DMS53 treated with DMSO at 0.1 percent for 48 hours (cell line): ENCODE data around the gene ATF2.

ENCODE experiments used
- DNase-seq: peaks from one replicate; lab custom pipeline; 2025; ENCODE audit not compliant: unreplicated experiment; lab: John Stamatoyannopoulos, UW

The ATF2 gene

DNA sequence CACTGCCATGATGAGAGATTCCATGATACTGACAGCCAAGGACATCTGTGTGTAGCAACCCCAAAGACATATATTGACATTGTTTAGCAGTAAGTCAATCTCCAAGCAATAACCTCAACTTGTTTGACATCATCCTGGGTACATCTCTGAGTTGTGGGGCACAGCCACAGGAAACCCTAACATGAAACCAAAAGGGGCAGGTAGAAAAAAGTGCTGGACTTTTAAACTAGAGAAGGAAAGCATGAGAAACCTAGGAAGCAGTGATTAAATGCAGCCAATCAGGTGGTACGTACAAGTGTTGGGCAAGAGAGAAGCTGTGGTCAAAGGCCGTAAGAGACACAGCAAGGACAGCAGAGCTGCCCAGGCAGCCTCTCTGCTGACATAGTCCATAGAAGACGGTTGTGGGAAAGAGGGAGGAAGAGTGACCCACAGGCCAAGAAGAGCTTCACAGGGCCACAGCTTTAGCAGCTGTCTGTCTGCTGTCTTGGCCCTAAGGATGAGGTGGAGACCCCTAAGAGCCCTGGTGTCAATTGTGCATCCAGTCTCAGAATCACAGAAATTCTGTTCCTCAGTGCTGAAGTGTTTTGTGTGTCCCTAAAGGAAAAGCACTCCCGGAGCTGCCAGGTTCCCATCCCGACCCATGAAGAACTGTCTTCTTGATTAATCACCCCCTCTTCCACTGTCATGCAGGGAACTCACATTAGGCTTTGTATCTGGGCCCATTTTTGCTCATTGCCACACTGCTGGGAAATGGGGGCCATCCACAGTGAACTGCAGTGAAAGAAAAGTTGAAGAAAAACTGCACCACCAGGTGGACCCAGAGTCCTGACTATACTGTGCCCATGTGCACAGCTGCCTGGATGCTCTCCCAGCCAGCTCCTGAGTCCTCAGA is 137.4 kb downstream of the ATF2 start:
- DNase-seq: peak; percentile 45

- peak; percentile 26 for DNase-seq
Measured at GRCh38 chr2:175027755-175028154, 140.2 kb downstream of the ATF2 start.

DNA sequence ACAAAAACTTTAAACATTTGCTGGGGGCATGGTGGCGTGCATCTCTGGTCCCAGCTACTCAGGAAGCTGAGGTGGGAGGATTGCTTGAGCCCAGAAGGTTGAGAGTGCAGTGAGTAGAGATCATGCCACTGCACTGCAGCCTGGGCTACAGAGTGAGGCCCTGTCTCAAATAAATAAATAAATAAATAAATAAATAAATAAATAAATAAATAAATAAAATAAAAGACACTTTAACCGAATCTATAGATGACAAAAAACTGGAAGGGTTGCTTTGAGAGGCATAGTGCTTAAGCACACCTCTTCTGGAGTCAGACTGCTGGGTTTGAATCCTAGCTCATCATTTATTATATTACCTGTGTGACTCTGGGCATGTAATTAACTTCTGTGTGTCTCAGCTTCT is 141.6 kb downstream of the ATF2 start:
- DNase-seq: no peak

- no peak for DNase-seq
Measured at GRCh38 chr2:175025946-175026345, 142.1 kb downstream of the ATF2 start.

- DNase-seq: no peak
Measured at GRCh38 chr2:175025233-175025632, 142.8 kb downstream of the ATF2 start.

DNA sequence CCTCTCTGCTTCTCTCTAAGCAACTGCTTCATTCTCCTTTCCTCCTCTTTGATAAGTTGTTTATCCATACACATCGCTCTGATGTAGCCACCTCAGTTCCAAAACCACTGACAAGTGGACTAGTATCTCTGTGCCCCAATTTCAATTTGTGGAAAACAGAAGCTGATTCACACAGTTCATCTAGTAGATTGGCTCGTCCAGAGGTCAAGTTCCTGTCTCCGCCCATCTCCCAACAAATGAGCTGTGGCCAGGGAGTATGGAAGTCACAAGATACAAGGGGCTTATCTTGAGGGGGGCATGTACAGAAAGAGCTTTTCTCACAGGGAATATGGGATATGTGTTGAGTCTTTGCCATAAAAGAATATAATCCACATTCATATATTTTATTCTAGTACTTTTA is 145.1 kb downstream of the ATF2 start:
- no peak for DNase-seq
